Subcutaneous abdominal adipose tissue (tissue), 5 donors: Measurements from ENCODE around the gene ALDH1L1.

Experiments
- H3K27ac ChIP-seq: one replicate; pipeline ENCODE4 v1.7.0; 2013; ENCODE audit warnings: low read depth, mild to moderate bottlenecking, inconsistent platforms, low read length, moderate library complexity
- H3K27me3 ChIP-seq, 5 donors: one replicate each; pipeline ENCODE4 v1.7.0; 2013; ENCODE audit warnings: low read length in 5 of 5, inconsistent platforms in 1 of 5; ENCODE audit not compliant: control insufficient read depth in 5 of 5, insufficient read depth in 4 of 5
- H3K36me3 ChIP-seq, 5 donors: one replicate each; pipeline ENCODE4 v1.7.0; 2013; ENCODE audit warnings: low read length in 5 of 5; ENCODE audit not compliant: control insufficient read depth in 5 of 5, insufficient read depth in 5 of 5
- H3K4me1 ChIP-seq, 5 donors: one replicate each; pipeline ENCODE4 v1.7.0; 2013; ENCODE audit warnings: low read length in 5 of 5, mild to moderate bottlenecking in 3 of 5, moderate library complexity in 1 of 5; ENCODE audit not compliant: control insufficient read depth in 5 of 5, insufficient read depth in 5 of 5
- H3K4me3 ChIP-seq, 5 donors: one replicate each; pipeline ENCODE4 v1.7.0; 2013; ENCODE audit warnings: low read length in 5 of 5, low read depth in 1 of 5
- H3K9ac ChIP-seq, 5 donors: one replicate each; pipeline ENCODE4 v1.7.0; 2013; ENCODE audit warnings: low read length in 5 of 5, mild to moderate bottlenecking in 4 of 5, moderate library complexity in 3 of 5
- H3K9me3 ChIP-seq, 5 donors: one replicate each; pipeline ENCODE4 v1.7.0; 2013; ENCODE audit warnings: low read length in 5 of 5; ENCODE audit not compliant: control insufficient read depth in 5 of 5
- donor health status: healthy.
- donor health status: healthy.
- donor health status: healthy.
- donor health status: healthy.
- donor health status: healthy.

The ALDH1L1 gene

DNA sequence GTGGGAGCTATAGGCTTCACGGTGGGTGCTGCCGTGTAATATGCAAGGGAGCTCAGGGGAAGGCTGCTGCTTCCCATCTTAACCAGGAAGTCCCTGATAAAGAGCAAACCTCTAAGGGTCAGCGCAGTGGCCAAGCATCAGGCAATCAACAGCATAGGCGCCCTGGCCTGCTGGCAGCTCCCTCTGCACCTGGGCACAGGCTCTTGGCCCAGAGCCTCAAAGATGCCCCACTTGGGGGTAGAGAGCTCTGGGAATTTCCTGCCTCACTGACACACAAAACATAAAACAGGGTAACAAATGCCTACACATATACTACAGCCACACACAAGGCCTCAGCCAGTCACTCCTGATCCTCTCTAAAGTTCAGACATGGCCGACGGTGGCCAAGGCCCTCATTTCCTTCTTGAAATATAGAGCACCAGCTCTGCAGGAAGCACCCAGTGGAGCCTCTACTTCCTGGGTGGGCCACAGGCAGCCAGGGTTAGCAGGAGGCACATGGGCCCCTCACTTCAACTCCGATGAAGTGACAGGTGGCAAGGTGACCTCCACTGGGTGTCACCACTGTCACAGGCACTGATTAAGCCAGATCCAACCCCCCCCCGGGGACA lies 116.9 kb downstream of the ALDH1L1 start:
- peaks cover 0 to 29% (median 7%) of the 10 kb centered on the region in 5 donors for H3K36me3 ChIP-seq
- no peak overlapping the region for H3K9ac ChIP-seq
- H3K27me3 ChIP-seq: no peaks in the 10 kb centered on the region
- no peaks in the 10 kb centered on the region for H3K9me3 ChIP-seq
- H3K4me1 ChIP-seq: no peaks in the 10 kb centered on the region
- no peak overlapping the region for H3K4me3 ChIP-seq
- no peak overlapping the region for H3K27ac ChIP-seq

DNA sequence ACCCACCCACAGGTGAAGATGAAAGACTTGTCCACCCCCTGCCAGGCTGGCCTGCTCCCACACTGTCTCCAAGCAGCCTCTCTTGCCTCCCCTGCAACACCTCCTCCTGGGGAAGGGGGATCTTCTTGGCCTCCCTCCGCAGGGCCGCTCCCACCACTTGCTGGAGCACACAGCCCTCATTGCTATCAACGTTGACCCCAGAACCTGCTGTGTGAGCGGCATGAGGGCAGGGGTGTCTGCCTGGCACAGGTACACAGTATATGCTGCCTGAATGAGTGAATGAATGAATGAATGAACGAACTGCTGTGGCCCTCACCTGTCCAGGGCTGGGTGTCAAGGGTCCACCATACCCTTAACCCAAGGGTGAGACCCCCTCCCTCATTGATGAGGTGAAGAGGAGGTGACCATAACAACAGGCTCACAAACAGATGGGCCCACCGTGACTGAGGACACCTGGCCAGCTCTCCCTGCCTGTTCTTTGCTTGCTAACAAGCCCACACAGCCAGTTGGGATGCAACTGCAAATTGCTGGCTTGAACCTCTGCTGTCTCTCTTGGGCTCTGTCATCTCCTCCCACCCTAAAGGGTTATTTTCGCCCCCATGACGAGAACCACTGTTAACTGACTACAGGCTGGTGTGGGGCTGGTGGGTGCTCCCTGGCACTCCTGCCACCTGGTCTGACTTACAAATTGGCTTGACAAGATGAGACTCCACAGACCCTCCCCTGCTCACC lies 118.9 kb downstream of the ALDH1L1 start:
- Histone ChIP-seq H3K4me3 (no peak overlapping the region), H3K27me3 (no peaks in the 10 kb centered on the region), H3K4me1 (peaks cover 0 to 9% (median 0%) of the 10 kb centered on the region in 5 donors), H3K36me3 (peaks cover 0 to 16% (median 4%) of the 10 kb centered on the region in 5 donors), H3K27ac (no peak overlapping the region), H3K9ac (no peak overlapping the region), H3K9me3 (no peaks in the 10 kb centered on the region)

DNA sequence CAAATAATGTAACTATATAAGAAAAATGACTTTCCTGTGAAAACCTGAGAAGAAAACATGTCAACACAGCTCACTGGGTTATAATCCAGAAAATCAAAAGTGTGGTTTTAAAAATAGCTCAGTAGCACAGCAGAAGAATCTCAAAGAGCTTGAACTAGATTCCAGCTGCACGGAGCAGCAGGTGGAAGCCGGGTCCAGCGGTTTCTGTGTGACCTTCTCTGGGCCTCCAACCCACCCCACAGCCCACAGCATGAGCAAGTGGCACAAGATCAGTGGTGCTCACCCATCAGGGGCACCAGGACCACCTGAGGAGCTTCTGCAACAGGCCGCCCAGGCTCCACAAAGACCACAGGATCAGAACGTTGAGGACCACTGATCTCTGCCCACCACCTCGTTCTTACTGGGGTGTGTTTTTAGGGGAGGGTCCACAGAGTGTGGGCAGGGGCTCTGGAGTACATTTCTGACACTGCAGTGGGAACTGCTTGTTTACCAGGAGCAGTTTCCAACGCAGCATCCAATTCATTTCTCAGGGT lies 119.7 kb downstream of the ALDH1L1 start:
- Histone ChIP-seq H3K9me3 (no peaks in the 10 kb centered on the region), H3K27me3 (no peaks in the 10 kb centered on the region), H3K27ac (no peak overlapping the region), H3K4me1 (peaks cover 0 to 9% (median 0%) of the 10 kb centered on the region in 5 donors), H3K9ac (no peak overlapping the region), H3K36me3 (peaks cover 0 to 14% (median 4%) of the 10 kb centered on the region in 5 donors), H3K4me3 (no peak overlapping the region)

DNA sequence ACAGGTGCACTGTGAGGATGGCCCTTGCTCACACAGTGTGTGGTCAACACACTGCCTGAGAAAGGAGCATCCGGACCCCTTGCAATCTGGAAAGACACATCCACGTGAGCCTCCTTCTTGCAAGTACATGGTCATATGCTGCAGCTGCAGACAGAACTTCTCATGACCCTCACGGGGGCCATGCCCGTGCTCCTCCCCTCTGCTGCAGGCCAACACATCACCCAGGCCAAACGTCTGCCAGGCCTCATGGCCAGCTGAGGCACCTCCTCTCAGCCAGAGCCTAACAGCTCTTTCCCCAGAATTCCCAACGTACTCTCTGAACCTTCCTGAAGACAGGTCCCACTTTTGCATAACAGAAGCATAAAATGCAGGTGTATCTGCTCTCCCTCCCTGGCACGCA lies 121.7 kb downstream of the ALDH1L1 start:
- Histone ChIP-seq H3K27me3 (no peaks in the 10 kb centered on the region), H3K9ac (no peak overlapping the region), H3K4me3 (no peak overlapping the region), H3K4me1 (peaks cover 0 to 9% (median 0%) of the 10 kb centered on the region in 5 donors), H3K9me3 (no peaks in the 10 kb centered on the region), H3K27ac (no peak overlapping the region), H3K36me3 (peaks cover 0 to 13% (median 4%) of the 10 kb centered on the region in 5 donors)

DNA sequence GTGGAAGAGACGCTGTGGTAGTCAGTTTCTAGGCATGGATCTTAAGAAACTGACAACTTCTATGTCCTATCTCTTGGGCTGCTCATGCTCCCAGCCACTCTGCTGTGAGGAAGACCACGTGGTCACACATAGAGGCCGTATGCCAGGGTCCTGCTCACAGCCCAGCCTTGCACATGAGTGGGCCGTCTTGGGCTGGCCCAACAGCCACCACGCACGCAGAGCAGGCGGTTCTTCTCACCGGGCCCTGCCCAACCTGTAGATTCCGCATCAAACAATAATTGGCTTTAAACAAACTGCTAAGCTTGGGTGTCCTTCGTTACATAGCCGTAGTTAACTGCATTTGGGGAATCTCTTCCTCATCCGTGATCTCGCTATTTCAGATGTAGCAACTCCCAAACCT lies 122.5 kb downstream of the ALDH1L1 start:
- Histone ChIP-seq H3K27ac (no peak overlapping the region), H3K36me3 (peaks cover 0 to 13% (median 4%) of the 10 kb centered on the region in 5 donors), H3K27me3 (no peaks in the 10 kb centered on the region), H3K4me3 (no peak overlapping the region), H3K9ac (no peak overlapping the region), H3K9me3 (no peaks in the 10 kb centered on the region), H3K4me1 (peaks cover 0 to 9% (median 0%) of the 10 kb centered on the region in 5 donors)

DNA sequence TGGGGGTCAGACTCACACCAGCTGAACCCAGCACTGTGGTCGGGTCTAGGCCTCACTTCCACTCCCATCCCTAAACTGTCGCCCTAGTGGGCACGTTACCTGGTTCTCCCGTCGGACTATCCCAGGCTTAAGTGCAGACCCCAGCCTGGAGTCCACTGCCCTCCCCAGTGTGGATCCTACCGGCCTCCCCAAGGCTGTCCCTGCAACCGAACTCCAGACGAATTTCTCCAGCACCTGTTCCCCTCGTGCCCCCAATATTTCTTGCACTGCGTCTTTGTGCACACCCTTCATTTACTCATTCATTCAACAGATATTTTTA lies 122.9 kb downstream of the ALDH1L1 start:
- no peaks in the 10 kb centered on the region for H3K27me3 ChIP-seq
- no peak overlapping the region for H3K4me3 ChIP-seq
- H3K36me3 ChIP-seq: peaks cover 0 to 13% (median 4%) of the 10 kb centered on the region in 5 donors
- no peak overlapping the region for H3K9ac ChIP-seq
- no peaks in the 10 kb centered on the region for H3K9me3 ChIP-seq
- peaks cover 0 to 9% (median 0%) of the 10 kb centered on the region in 5 donors for H3K4me1 ChIP-seq
- no peak overlapping the region for H3K27ac ChIP-seq

DNA sequence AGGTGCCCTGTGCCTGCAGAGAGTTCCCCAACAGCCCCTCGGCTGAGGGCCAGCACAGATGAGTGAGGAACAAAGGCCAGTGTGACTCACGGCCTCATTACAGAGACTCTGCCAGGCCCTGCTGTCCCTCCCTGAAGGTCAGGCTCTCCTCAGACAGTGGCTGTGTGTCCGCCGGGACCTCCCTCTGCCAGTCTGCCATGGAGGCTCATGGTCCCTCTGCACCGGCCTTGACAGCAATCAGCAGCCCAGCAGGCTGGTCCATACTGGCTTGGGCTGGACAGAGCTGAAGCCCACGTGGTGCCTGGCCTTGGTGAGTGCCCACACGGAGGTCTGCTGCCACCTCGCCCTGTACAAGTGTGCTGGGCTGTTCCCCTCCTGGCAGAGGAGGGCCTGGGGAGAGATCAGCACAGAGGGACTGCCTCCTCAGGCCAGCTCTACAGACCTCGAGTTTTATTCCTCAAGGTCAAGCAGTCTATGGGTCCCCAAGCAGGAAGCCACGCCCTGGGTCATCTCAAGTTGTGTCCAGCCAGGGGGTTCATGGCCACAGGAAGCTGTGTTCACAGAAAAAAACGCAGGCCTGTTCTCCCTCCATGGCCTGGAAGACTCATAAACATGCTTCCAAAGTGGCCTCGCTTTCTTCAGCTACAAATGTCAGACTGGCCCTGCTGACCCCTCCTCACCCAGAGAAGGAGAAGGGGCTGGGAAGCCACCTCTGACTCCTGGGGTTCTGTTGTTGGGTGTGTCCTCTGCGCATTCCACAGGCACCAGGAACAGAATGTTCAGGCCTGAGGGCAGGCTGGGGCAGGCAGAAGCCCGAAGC lies 123.5 kb downstream of the ALDH1L1 start:
- no peaks in the 10 kb centered on the region for H3K27me3 ChIP-seq
- peaks cover 0 to 9% (median 0%) of the 10 kb centered on the region in 5 donors for H3K4me1 ChIP-seq
- H3K9ac ChIP-seq: no peak overlapping the region
- no peak overlapping the region for H3K4me3 ChIP-seq
- no peaks in the 10 kb centered on the region for H3K9me3 ChIP-seq
- no peak overlapping the region for H3K27ac ChIP-seq
- H3K36me3 ChIP-seq: peaks cover 0 to 13% (median 4%) of the 10 kb centered on the region in 5 donors

DNA sequence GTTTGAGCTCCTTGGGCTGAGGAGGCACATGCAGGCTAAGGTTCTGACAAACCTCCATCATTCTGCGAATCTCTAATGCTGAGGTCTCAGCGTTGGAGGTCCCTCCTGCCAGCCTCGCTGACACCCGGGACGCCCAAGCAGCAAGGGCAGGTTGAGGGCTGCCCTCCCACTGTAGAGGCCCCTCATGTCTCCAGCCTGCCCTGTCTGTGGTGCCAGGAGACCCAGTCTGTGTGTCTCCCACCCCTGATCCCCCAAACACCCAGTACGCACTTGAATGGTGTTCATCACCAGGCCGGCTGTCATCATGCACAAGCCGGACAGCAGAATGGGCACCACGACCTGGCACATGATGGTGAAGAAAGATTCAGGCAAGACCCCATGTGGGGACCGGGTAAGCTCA lies 124.3 kb downstream of the ALDH1L1 start:
- H3K27ac ChIP-seq: no peak overlapping the region
- H3K27me3 ChIP-seq: no peaks in the 10 kb centered on the region
- no peak overlapping the region for H3K4me3 ChIP-seq
- peaks cover 0 to 12% (median 4%) of the 10 kb centered on the region in 5 donors for H3K36me3 ChIP-seq
- no peaks in the 10 kb centered on the region for H3K9me3 ChIP-seq
- no peak overlapping the region for H3K9ac ChIP-seq
- H3K4me1 ChIP-seq: peaks cover 0 to 9% (median 0%) of the 10 kb centered on the region in 5 donors

DNA sequence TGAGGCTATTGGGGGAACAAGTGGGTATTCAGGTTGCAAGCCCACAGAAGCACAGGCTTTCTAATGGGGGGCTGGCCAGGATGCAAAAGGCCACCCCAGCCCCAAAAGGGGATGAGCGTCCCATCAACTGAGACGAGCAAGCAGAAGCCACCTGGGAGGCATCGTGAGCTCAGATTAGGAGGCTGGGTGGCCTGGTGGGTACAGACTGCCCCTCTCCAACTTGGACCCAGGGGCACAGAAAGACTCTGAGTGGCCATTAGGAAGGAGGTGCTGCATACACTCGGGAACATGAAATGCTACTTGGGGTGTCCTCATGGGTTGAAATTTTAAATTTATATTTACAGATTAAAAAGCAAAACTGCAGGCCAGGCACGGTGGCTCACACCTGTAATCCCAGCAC lies 125.5 kb downstream of the ALDH1L1 start:
- Histone ChIP-seq H3K9ac (no peak overlapping the region), H3K27ac (no peak overlapping the region), H3K9me3 (no peaks in the 10 kb centered on the region), H3K27me3 (no peaks in the 10 kb centered on the region), H3K36me3 (peaks cover 0 to 19% (median 6%) of the 10 kb centered on the region in 5 donors), H3K4me1 (peaks cover 0 to 9% (median 0%) of the 10 kb centered on the region in 5 donors), H3K4me3 (no peak overlapping the region)
